Adrenal gland (tissue), 12 donors: Measurements from ENCODE around the gene BORCS6. TPM values are rescaled to one million over a fixed set of nuclear protein-coding genes. Genes with fewer than 3 reads are reported as not detected.
A peak's percentile ranks its signal among the peaks of the same experiment; 100 is the strongest.
"Not testable (repeated sequence)": the region's sequence is repeated elsewhere in the genome, so short reads cannot be mapped to it uniquely, and the experiment has no call there.

ENCODE experiments used
- DNase-seq, 7 donors: peaks; one replicate each; pipeline ENCODE4 v3.0.0-alpha.2; 2019 to 2020
- H3K27ac ChIP-seq, 5 donors: fragments of 200-600 bp; sonication (generic) in 4 of 5; 1 replicate in 3 of 5; 2 replicates in 2 of 5; pipeline versions ENCODE4 v1.5.1 to v1.8.0; 2016 to 2020; ENCODE audit warnings: mild to moderate bottlenecking in 1 of 5
- H3K27me3 ChIP-seq: fragments of 200-600 bp; 2 replicates; pipeline ENCODE4 v1.8.0; 2021
- H3K36me3 ChIP-seq, 2 donors: fragments of 200-600 bp; replicated peaks in 1 of 2; 1 replicate in 1 of 2; 2 replicates in 1 of 2; pipeline versions ENCODE4 v1.5.1 to v1.8.0; 2018 to 2022
- H3K4me1 ChIP-seq, 2 donors: fragments of 200-600 bp; replicated peaks in 1 of 2; 1 replicate in 1 of 2; 2 replicates in 1 of 2; pipeline versions ENCODE4 v1.5.1 to v1.8.0; 2018 to 2021
- H3K4me3 ChIP-seq, 4 donors: fragments of 200-600 bp; sonication (generic) in 3 of 4; one replicate each; pipeline ENCODE4 v1.5.1; 2016 to 2018
- H3K9me3 ChIP-seq, 3 donors: fragments of 200-600 bp; sonication (generic) in 1 of 3; replicated peaks in 1 of 3; 1 replicate in 2 of 3; 2 replicates in 1 of 3; pipeline versions ENCODE4 v1.5.1 to v1.8.0; 2016 to 2021
- CTCF ChIP-seq, 6 experiments: fragments of 450-650 bp in 4 of 6; fragments of 200-600 bp in 2 of 6; sonication (generic) in 1 of 6; IDR thresholded peaks; 1 replicate in 5 of 6; 2 replicates in 1 of 6; pipeline versions ENCODE4 v1.5.1 to v1.8.0; 2016 to 2021; ENCODE audit warnings: antibody characterized with exemption in 6 of 6, mild to moderate bottlenecking in 2 of 6, moderate library complexity in 1 of 6
- POLR2A ChIP-seq, 2 donors: fragments of 450-650 bp; IDR thresholded peaks; one replicate each; pipeline ENCODE4 v1.6.1; 2017; ENCODE audit warnings: antibody characterized with exemption in 2 of 2, mild to moderate bottlenecking in 2 of 2, moderate library complexity in 1 of 2
- WGBS, 4 donors: extraction: QIAGEN DNeasy Blood & Tissue Kit in 2 of 4; methylation state at CpG; one replicate each; pipeline versions ENCODE4 v1.1.5 to v1.1.7; 2013 to 2017; 5-methylcytosine and 5-hydroxymethylcytosine counted together
- intact Hi-C, 2 donors: fragments of 100-400 bp; cut with DNase I; formaldehyde crosslinking; loops; one replicate each; pipeline versions ENCODE4 v1.14.1 to v1.15.0; 2022 to 2023
- polyA plus RNA-seq, 3 donors: library from polyadenylated mRNA; stranded (reverse); fragments of 200-250 nt in 2 of 3; fragments of 350-450 nt in 1 of 3; fragmentation: Illumina TruSeq in 1 of 3; extraction: RNeasy Lipid Tissue Mini Kit (QIAGEN cat#74804) in 1 of 3; gene quantifications; one replicate each; pipeline ENCODE4 v1.2.3, GENCODE V29; 2013 to 2014
- total RNA-seq, 9 donors: library from RNA; depleted of rRNA in 4 of 9; stranded (reverse); fragments of >200 nt in 4 of 9; fragments of 120-200 nt in 1 of 9; fragmentation: NEBNext Ultra II Directional in 1 of 9; extraction: Animal tissue kit (Norgen Biotek cat#: 25700) in 1 of 9; gene quantifications; one replicate each; pipeline versions ENCODE4 v1.1.0 to v1.2.4, GENCODE V29; 2013 to 2023
- donor health status: healthy with polysubstance abuse.
- donor health status: Bipolar disorder and iron deficiency.
- donor health status: DM: yes; HTN: yes; CAD: no.
- donor health status: DM: no; HTN: no; CAD: no.
- donor health status: DM: no; HTN: no; CAD: no.
- donor health status: DM: yes; HTN: yes; CAD: no.

BORCS6 gene
- total and polyA plus RNA-seq, 12 donors: 3.3 to 29.7 (median 12.3) TPM

- 4 to 21% (median 14%) methylated on average over 8 to 11 of the region's 11 CpGs for WGBS, 4 donors
- DNase-seq: peak in 3 of 7 donors; percentile 35 to 61 (median 37)
- H3K36me3 ChIP-seq: no peaks in the 10 kb centered on the region
- peak overlapping the region in 3 of 4 donors; percentile 22 to 54 (median 42) for H3K4me3 ChIP-seq
- TF ChIP-seq CTCF (IDR thresholded peaks at IDR 0.05) (no peak), POLR2A (IDR thresholded peaks at IDR 0.05) (no peak)
- H3K4me1 ChIP-seq: peaks cover 9 to 38% of the 10 kb centered on the region in 2 donors
- H3K9me3 ChIP-seq: no peaks in the 10 kb centered on the region
- H3K27me3 ChIP-seq: no peaks in the 10 kb centered on the region
- intact Hi-C loops: no loop called here
- peak overlapping the region; percentile 2 to 99 (median 53) for H3K27ac ChIP-seq
These were observed 14.2 kb downstream of the BORCS6 start for GRCh38 chr17:8175795-8176196.

GRCh38 chr17:8173871-8174322 lies 16.1 kb downstream of the BORCS6 start:
- Histone ChIP-seq H3K27me3 (no peaks in the 10 kb centered on the region), H3K9me3 (no peaks in the 10 kb centered on the region), H3K27ac (peak overlapping the region; percentile 87 to 99 (median 92)), H3K4me3 (peak overlapping the region in 2 of 4 donors; percentile 31 to 47), H3K36me3 (no peaks in the 10 kb centered on the region), H3K4me1 (peaks cover 9 to 38% of the 10 kb centered on the region in 2 donors)
- intact Hi-C loops: no loop called here
- DNase-seq: no peak
- 2 to 7% (median 6%) methylated on average over 14 of the region's 14 CpGs for WGBS, 4 donors
- TF ChIP-seq POLR2A (IDR thresholded peaks at IDR 0.05) (no peak), CTCF (IDR thresholded peaks at IDR 0.05) (no peak)

- TF ChIP-seq POLR2A (IDR thresholded peaks at IDR 0.05) (peak; percentile 100), CTCF (IDR thresholded peaks at IDR 0.05) (peak in 2 of 6 experiments; percentile 24 to 27)
- H3K4me1 ChIP-seq: peaks cover 9 to 38% of the 10 kb centered on the region in 2 donors
- H3K4me3 ChIP-seq: peak overlapping the region in 2 of 4 donors; percentile 31 to 47
- H3K27ac ChIP-seq: peak overlapping the region; percentile 87 to 99 (median 92)
- H3K9me3 ChIP-seq: no peaks in the 10 kb centered on the region
- WGBS, 4 donors: 0 to 1% (median 0%) methylated on average over 23 of the region's 23 CpGs
- intact Hi-C loops: no loop called here
- H3K27me3 ChIP-seq: no peaks in the 10 kb centered on the region
- no peaks in the 10 kb centered on the region for H3K36me3 ChIP-seq
- peak; percentile 80 to 96 (median 89) for DNase-seq
These were observed 16.7 kb downstream of the BORCS6 start for GRCh38 chr17:8173056-8173870.

DNA sequence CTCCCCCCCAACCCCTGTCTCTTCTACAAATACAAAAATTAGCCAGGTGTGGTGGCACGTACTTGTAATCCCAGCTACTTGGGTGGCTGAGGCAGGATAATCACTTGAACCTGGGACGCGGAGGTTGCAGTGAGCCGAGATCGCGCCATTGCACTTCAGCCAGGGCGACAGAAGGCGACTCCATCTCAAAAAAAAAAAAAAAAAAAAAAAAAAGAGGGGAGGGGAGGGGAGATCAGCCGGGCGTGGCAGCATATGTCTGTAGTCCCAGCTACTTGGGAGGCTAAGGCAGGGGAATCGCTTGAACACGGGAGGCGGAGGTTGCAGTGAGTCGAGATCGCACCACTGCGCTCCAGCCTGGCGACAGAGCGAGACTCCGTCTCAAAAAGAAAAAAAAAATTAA lies 19.8 kb downstream of the BORCS6 start:
- 91 to 93% (median 93%) methylated on average over 19 of the region's 19 CpGs for WGBS, 4 donors
- H3K36me3 ChIP-seq, H3K9me3 ChIP-seq, intact Hi-C loops, H3K27ac ChIP-seq, DNase-seq, H3K27me3 ChIP-seq, H3K4me3 ChIP-seq: not testable (repeated sequence)
- peaks cover under 1 to 21% of the 10 kb centered on the region in 2 donors for H3K4me1 ChIP-seq
